ENCODE data around the gene RHPN2.
"Not testable (repeated sequence)": the region's sequence is repeated elsewhere in the genome, so short reads cannot be mapped to it uniquely, and the experiment has no call there.

The RHPN2 gene

DNA sequence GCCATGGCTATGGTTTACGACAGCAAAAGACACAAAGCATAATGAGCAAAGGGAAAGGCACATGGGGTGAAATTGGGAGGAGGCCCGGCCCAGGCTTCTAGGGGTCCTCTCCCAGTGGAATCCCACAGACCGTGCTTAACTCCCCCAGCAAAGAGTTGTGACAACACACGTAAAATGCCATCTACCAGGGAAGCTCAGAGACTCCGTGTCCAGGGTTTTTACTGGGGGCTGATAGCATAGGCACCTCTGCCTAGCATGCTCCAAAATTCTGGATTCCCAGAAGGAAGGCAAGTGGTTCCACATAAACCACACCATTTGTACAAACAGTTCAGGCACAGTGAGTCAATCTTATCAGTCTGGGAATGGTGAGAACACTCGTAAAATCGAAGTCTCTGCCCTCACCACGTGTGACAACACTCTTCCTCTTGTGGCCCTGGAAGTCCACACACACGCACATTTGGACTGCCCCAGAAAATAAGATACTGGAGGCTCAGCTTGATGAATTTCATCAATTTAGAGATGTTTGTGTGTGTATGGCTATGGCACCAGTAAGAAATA, 34.9 kb downstream of the RHPN2 start:
- DNase-seq (ENCODE audit: low read depth in 2 of 2) = no peak

DNA sequence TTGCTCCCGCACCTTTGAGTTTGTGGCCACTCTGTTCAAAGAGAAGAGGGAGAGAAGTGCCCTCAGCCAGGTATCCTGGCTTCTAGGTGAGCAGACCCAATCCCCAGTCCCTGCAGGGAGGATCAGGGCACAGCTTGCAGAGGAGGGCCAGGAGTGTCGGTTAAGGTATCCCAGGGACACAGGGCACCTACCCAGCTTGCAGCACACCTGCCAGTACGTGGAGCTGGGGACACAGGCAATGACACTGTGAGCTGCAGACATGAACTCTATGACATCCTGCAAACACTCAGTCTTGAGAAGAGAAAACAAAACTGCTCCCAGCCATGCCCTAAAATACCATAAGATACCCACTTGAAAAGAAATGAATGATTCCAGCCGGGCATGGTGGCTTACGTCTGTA, 38.1 kb downstream of the RHPN2 start:
- DNase-seq (ENCODE audit: low read depth in 2 of 2) = not testable (repeated sequence)

DNA sequence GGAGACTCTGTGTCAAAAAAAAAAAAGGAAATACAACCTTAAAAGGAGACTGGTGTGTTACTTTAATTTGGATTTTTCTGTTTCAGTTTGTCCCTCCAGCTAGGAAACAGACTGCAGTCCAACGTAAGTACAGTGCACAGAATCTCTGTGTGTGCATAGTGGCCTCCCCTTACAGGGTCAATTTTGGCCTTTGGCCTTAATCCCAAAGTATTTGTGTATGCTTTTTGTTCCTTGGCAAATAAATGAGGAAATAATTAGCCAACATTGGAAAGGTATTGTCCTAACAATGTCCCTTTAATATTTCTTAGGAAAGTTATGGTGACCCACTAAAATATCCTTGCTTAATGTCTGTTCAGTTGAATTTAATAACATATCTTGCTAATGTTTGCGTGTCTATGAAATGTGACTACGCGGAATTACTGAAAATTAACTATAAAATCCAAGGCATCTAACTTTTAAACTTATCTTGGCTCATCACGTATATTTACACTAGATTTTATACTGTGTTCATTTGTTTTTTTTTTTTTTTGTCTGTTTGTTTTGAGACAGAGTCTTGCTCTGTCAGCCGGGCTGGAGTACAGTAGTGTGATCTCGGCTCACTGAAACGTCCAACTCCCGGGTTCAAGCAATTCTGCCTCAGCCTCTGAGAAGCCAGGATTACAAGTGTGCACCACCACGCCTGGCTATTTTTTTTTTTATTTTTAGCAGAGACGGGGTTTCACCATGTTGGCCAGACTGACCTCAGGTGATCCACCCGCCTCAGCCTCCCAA, 39.0 kb downstream of the RHPN2 start:
- not testable (repeated sequence) for DNase-seq (ENCODE audit: low read depth in 2 of 2)

DNA sequence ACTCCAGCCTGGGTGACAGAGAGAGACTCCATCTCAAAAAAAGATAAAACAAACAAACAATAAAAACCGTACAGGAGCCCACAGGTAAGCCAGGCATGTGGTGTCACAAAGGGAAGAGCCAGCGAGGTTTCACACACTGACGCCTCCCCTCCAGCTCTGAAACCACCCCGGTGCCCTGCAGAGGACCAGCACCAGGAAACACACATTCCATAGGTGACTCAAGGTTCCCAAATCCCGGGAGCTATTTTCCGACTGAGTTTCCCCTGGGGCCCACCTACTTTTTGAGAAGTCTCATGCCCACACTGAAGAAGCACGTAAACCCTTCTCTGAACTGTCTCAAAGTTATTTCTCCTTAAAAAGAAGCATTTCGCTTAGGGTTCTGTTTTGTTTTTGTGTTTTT, 40.3 kb downstream of the RHPN2 start:
- no peak for DNase-seq (ENCODE audit: low read depth in 2 of 2)

DNA sequence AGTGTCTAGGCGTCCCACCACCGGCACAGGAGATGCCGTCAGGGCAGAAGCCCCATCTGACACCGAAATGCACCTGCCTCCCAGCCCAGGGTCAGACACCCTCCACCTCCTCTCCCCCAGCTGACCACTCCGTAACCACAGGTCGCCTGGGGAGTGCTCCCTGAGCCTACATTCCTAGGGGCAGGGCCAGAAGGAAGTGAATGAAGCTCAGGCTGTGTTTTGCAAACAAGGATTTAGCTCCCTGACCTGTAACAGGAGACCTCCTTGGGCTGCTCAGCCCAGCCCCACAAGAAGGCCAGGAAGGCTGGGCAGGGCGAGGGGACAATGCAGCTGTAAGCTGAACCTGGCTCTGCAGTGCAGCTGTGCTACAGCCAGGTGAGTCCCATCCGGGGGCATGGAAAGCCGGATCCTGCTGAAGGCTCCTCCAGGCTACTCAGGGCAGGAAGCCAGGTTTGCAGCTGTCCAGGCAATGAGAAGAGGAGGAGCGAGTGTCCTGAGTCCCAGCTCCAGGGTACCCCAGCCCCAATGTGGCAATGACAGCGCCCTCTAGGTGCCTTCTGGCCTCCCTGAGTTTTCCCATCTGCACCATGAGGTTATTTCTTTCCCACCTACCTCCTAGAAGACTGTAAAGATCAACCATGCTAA, 42.1 kb downstream of the RHPN2 start:
- DNase-seq (ENCODE audit: low read depth in 2 of 2) = no peak

DNA sequence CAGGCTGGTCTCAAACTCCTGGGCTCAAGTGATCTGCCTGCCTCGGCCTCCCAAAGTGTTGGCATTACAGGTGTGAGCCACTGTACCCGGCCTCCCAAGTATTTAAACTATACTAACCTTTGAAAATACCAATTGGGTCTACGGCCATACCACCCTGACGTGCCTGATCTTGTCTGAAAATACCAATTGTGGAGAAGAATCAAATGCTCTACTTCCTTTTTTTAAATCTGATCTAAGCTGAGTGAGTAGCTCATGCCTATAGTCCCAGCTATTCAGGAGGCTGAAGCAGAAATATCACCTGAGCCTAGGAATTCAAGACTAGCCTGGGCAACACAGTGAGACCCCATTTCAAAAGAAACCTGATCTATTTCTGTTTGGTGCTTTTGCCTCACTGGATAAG, 53.8 kb downstream of the RHPN2 start:
- DNase-seq (ENCODE audit: low read depth in 2 of 2) = not testable (repeated sequence)

DNA sequence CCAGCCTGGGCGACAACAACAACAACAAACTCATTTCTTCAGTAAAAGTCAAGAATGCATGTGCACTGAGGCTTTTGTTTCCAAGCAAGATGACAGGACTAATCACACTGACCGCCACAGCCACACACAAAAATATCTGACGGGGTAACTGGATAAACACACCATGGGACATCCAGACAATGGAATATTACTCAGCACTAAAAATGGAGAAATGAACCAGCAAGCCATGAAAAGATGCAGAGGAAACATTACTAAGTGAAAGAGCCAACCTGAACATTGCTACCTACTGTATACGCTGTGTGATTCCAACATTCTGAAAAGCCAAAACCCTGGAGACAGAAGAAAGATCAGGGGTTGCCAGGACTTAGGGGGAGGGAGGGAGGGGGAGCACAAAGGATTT, 56.0 kb downstream of the RHPN2 start:
- no peak for DNase-seq (ENCODE audit: low read depth in 2 of 2)

DNA sequence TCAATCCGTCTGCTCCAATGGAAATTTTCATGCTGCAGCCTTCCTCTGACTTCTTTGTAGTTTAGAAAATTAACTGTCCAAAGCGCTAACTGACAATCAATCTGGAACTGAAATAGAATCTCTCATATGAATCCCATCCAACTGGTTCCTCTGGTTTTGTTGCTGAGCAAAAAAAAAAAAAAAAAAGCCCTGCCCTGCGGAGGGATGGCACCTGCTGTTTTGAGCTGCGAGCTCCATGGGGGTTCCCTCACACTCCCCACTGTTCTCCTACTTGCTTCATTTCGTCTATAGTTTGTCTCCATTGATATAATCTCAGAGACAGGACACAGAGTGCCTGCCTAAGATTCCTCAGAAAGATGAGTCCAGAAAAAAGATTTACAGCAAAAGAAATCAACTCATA, 59.2 kb downstream of the RHPN2 start:
- no peak for DNase-seq (ENCODE audit: low read depth in 2 of 2)

DNA sequence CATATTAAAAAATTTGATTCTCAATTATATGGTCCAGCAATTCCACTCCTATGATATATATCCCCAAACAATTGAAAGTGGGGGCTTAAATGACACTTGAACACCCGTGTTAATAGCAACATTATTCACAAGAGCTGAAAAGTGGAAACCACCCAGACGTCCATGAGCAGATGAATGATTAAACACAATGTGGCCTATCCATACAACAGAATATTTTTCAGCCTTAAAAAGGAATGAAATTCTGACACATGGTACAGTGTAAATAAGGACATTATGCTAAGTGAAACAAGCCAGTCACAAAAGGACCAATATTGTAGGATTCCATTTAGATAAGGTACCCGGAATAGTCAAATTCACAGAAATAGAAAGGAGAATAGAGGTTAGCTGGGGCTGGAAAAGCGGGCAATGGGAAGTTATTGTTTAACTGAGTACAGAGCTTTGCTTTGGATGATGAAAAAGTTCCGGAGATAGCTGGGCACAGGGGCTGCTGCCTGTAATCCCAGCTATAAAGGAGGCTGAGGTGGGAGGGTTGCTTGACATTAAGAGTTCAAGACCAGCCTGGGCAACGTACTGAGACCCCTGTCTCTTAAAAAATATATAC, 61.2 kb downstream of the RHPN2 start:
- DNase-seq (ENCODE audit: low read depth in 2 of 2) = not testable (repeated sequence)

DNA sequence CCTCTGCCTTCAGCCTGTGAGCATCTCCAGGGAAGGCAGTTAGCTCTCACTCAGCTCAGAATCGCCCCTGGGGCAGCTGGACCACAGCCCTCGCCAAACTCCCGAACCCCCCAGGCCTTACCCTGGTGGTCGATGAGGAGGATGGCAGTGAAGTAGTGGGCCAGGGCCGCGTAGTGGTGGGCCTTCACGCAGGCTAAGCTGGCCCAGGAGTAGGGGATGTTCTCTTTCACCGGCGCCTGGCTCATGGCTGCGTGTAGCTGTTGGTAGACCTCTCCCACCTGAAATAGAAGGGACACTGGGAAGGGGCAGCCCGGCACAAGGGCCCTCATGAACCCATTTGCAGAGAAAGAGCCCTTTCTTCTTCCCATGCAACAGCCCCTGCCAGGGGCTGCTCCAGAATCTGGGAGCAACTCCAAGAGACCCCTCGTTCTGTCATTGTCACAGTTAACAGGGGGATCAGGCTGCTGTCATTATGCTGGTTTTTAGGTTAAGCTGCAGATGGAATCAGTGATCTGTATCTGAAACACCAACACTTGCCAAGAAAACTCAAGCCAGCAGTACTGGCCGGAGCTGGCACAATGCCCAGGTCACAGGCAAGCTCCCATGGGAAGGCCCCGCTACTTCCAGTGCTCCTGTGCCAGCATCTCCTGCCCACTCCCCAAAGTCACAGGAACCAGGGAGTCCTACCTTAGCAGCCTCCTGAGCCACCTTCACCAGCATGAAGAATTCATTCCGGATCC, 62.4 kb downstream of the RHPN2 start:
- DNase-seq (ENCODE audit: low read depth in 2 of 2) = not testable (repeated sequence)

DNA sequence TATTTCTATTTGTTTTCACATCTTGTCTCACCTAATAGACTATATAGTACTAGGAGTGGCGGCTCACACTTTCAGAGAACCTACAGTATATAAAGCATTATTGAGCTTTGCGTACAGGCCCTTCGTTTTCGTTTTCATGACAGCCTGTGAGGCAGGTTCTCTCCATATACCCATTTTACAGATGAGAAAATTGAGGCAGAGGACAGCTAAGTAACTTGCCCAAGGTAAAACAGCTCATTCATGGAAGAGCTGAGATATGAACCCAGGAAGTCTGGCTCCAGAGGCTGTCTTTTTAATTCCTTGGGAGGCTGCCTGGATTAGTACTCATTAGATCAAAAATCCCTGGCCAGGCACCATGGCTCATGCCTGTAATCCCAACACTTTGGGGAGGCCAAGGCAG, 63.8 kb downstream of the RHPN2 start:
- DNase-seq (ENCODE audit: low read depth in 2 of 2) = no peak

DNA sequence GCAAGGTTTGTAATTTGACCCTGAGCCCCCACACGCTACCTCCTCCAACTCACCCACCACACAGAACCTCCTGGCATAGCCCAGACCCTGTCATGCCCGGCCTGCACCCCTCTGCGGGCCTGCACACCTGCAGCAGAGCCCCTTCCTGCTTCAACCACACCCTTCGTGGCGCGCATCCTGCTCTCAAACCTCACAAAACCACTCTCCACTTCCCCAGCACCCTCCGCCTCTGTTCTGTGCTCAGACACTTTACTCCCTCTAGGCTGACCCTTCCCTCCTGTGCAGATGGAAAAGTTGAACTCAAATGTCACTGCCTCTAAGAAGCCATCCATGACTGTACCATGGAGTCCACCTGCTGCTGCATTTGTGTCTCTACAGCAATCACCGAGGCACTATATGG, 64.2 kb downstream of the RHPN2 start:
- DNase-seq (ENCODE audit: low read depth in 2 of 2) = no peak

DNA sequence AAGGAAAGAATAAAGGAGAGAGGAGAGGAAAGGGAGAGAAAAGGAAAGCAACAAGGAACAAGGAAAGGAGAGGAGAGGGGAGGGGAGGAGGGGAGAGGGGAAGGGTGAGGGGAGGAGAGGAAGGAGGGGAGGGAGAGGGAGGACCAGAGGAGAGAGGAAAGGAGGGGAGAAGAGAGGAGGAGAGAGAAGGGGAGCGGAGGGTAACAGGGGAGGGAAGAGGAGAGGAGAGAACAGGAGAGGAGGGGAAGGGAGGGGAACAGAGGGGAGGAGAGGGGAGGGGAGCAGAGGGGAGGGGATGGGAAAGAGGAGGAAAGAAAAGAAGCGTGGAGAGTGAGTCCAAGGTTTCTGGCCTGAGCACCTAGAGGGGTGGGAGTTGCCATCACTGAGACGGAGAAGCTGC, 66.0 kb downstream of the RHPN2 start:
- no peak for DNase-seq (ENCODE audit: low read depth in 2 of 2)

DNA sequence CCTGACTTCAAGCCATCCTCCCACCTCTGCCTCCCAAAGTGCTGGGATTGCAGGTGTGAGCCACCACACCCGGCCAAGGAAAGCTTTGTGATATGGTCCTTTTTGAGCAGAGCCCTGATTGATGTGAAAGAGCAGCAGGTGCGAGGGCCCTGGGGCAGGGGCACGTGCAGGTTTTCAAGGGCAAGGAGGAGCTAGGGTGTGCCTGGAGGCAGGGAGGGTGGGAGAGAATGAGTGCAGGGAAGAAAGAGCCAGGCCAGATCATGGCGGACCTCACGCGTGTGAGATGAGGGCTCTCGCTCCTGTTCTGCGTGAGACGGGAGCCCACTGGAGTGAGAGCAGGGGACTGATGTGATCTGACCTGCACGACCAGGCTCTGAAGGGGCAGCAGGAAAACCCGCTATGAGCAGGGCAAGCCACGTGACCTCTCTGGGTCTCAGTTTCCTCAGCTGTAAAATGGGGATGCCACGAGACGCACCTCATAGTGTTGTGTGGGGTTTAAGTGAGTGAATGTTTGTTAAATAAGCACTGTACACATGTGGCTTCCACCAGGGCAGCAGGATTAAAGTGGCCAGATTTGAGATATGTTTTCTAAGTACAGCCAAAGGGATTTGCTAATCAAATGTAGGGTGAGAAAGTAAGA, 66.9 kb downstream of the RHPN2 start:
- no peak for DNase-seq (ENCODE audit: low read depth in 2 of 2)

DNA sequence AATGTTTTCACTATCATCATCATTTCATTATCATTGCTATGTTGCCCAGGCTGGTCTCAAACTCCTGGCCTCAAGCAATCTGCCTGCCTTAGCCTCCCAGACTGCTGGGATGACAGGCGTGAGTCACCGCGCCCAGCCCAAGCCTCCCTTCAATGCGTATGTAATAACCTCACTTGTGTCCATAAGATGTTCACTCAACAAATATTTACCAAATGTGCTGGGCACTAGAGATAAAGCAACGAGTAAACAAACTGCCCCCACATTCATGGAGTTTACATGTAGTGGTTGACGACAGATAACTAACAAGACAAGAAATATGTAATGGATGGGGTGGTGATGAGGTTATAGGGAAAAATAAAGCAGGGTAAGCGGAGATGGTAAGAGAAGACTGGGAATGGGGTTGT, 67.6 kb downstream of the RHPN2 start:
- not testable (repeated sequence) for DNase-seq (ENCODE audit: low read depth in 2 of 2)

DNA sequence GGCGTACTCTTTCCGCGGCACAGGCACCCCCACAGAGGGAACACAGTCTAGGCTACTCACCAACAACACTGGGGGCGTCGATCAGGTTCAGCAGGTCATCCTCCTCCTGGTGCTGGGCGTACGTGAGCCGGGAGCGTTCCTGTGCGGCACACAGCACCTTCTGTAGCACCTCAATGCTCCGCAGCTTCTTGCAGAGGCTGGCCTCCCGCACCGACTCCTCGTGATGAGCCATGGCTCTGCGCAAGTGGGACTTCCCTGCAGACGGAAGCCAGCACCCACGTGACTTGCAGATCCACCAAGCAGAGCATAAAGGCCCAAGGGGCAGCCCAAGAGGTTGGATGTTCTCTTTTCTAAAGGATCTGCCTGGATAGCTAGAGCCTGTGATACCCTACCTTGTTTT, 68.7 kb downstream of the RHPN2 start:
- DNase-seq (ENCODE audit: low read depth in 2 of 2) = not testable (repeated sequence)

DNA sequence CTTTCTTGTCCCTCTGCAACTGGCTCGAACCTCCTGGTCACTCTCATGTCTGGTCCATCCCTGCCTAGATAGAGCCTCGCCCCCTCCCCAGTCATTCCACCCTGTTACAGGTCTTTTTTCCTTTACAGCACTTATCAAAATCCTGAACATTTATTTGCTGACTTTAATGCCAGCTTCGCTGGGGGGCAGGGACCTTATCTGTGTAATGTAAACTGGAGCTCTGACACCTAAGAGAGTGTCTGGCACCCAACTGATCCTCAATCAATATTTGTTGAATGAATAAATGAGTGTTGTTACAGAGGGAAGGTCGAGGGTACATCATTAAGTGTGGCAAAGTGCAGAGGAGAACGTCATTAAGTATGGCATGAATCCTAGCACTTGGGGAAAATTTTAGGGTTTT, 76.0 kb downstream of the RHPN2 start:
- DNase-seq (ENCODE audit: low read depth in 2 of 2) = no peak

DNA sequence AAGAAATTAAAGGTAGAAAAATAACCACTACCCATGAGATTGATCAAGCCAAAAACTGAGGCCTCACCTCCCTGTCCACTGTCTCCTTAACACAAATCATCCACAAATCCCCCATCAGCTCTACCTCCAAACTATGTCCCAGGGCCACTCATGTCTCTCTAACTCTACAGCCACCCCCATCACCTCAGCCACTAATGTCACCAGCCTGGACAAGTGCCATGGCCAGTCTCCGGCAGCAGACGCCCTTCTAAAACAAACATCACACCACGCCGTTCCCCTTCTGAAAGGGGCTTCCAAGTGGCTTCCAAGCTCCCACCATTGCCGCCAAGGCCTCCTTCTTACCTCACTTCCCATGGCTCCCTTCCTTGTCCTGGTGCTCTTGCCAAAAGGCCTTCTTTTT, 76.4 kb downstream of the RHPN2 start:
- not testable (repeated sequence) for DNase-seq (ENCODE audit: low read depth in 2 of 2)

DNA sequence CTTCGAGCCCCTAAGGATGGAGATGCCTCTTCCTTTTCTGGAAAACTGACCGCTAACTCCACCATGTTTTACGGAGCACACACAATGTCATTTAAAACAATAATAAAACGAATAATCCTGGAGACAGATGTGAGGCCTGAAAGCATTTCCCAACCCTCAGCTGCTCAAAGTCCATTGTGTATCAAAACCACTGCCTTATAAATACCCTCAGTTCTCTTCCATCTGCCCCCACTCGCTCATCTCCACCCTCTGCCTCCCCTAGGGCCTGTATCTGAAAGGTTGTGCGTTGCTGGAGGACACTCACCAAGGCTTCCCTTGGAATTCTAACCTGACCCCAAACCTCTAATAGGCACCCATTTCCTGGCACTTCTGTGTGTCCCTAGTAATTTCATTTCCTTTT, 82.2 kb downstream of the RHPN2 start:
- DNase-seq (ENCODE audit: low read depth in 2 of 2) = not testable (repeated sequence)

DNA sequence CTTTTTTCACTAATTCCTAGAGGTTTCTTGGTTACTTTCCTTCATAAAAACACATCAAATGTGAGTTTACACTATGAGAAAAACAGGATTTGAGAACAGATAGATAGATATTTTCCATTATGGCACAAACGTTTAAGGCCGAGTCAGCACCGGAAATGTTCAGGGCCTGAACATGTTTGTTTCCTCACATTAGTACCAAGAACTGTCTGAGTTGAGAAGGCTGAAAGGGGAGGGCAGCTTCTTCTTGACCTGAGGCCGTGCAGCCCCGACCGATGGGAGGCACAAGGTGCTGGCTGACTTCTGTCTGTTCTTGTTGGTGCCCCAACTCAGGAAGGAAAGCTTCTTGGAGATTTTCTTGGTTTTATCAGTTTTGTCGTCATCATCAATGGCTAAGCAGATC, 84.9 kb downstream of the RHPN2 start:
- DNase-seq (ENCODE audit: low read depth in 2 of 2) = not testable (repeated sequence)

DNA sequence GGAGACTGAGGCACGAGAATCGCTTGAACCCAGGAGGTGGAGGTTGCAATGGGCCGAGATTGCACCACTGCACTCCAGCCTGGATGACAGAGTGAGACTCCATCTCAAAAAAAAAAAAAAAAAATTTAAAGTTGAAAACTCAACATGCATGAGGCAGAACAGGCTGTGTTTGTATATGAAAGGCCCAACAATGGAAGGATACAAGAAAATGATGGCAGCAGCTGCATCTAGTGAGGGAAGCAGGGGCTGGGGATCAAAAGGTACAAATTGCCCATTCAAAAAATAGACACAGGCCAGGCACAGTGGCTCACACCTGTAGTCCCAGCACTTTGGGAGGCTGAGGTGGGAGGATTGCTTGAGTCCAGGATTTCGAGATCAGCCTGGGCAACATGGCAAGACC, 86.9 kb downstream of the RHPN2 start:
- DNase-seq (ENCODE audit: low read depth in 2 of 2) = not testable (repeated sequence)

DNA sequence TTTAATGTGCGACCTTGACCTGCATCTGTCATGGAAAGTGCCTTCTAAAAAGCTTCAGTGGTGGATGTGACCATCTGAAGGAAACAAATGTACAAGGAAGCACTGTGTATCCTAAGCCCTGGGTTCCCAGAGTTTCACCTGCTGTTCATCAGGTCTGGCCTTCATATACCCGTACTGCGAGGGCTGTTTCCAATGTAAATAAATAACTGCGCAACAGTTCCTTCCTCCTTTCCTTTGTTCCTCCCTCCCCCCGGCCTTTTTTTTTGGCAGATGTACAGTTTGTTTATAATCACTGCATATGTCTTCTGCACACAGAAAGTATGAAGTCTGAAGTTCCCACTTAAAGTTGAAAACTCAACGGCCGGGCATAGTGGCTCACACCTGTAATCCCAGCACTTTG, 87.4 kb downstream of the RHPN2 start:
- DNase-seq (ENCODE audit: low read depth in 2 of 2) = no peak
